ENCODE data around the gene ABL1.

- TF ChIP-seq POLR2A (IDR thresholded peaks at IDR 0.05; ENCODE audit: extremely low read depth, insufficient read length) (no peak), MYC (IDR thresholded peaks at IDR 0.05; ENCODE audit: low read depth, low read length) (no peak)
- TF ChIP-seq, protein P1, sequence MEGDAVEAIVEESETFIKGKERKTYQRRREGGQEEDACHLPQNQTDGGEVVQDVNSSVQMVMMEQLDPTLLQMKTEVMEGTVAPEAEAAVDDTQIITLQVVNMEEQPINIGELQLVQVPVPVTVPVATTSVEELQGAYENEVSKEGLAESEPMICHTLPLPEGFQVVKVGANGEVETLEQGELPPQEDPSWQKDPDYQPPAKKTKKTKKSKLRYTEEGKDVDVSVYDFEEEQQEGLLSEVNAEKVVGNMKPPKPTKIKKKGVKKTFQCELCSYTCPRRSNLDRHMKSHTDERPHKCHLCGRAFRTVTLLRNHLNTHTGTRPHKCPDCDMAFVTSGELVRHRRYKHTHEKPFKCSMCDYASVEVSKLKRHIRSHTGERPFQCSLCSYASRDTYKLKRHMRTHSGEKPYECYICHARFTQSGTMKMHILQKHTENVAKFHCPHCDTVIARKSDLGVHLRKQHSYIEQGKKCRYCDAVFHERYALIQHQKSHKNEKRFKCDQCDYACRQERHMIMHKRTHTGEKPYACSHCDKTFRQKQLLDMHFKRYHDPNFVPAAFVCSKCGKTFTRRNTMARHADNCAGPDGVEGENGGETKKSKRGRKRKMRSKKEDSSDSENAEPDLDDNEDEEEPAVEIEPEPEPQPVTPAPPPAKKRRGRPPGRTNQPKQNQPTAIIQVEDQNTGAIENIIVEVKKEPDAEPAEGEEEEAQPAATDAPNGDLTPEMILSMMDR (IDR thresholded peaks at IDR 0.05; ENCODE audit: low read depth, low read length), result no peak
- TF ChIP-seq, protein P2, sequence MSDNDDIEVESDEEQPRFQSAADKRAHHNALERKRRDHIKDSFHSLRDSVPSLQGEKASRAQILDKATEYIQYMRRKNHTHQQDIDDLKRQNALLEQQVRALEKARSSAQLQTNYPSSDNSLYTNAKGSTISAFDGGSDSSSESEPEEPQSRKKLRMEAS (IDR thresholded peaks at IDR 0.05; ENCODE audit: low read depth, low read length), result no peak
Measured at GRCh38 chr9:130884542-130885483, 49.8 kb downstream of the ABL1 start.

Measured in NB4 (cell line).